A549 (cell line): Measurements from ENCODE around the gene PXYLP1. TPM values are rescaled to one million over a fixed set of nuclear protein-coding genes. Genes with fewer than 3 reads are reported as not detected.

Source experiments
- ATAC-seq, 2 experiments: fragments of 200-7000 bp in 1 of 2; fragments of >200 bp in 1 of 2; cut with Nextera tagmentation in 1 of 2; cut with Tn5 transposase in 1 of 2; 3 replicates each; pipeline versions ENCODE4 v1.8.0 to v1.9.1; 2018 to 2020; ENCODE audit warnings: mild to moderate bottlenecking in 1 of 2, moderate library complexity in 1 of 2
- CTCF ChIA-PET: fragments of 300-600 bp; sonication (Branson Sonifier 250); formaldehyde crosslinking; extraction: SDS; loops from one replicate; lab custom pipeline; 2021; ENCODE audit warnings: antibody characterized with exemption, inconsistent platforms; lab: Yijun Ruan, JAX
- POLR2A ChIA-PET: fragments of 350-600 bp; formaldehyde crosslinking; extraction: SDS; loops from one replicate; lab custom pipeline; 2021; ENCODE audit warnings: antibody characterized with exemption, inconsistent platforms; lab: Yijun Ruan, JAX
- DNase-seq, 2 experiments: peaks; one replicate each; pipeline versions ENCODE4 v3.0.0 to v3.0.0-alpha.2; 2011 to 2016; ENCODE audit warnings: low read depth in 1 of 2, low spot score in 1 of 2
- FAIRE-seq: peaks from 2 replicates; lab custom pipeline; 2011; peaks lifted over from hg19 to GRCh38; lab: Jason Lieb, UNC
- H3K27ac ChIP-seq, 2 experiments: fragments of >200 bp; sonication (Bioruptor Twin); formaldehyde crosslinking; 3 replicates each; pipeline ENCODE4 v1.5.1; 2016 to 2017
- H3K4me1 ChIP-seq: fragments of >200 bp; sonication (Bioruptor Twin); formaldehyde crosslinking; 3 replicates; pipeline ENCODE4 v1.6.1; 2016
- H3K4me2 ChIP-seq: fragments of >200 bp; sonication (Bioruptor Twin); formaldehyde crosslinking; 3 replicates; pipeline ENCODE4 v1.6.1; 2016
- H3K4me3 ChIP-seq: fragments of >200 bp; sonication (Bioruptor Twin); formaldehyde crosslinking; 3 replicates; pipeline ENCODE4 v1.5.1; 2016
- H3K9me3 ChIP-seq: fragments of >200 bp; sonication (Bioruptor Twin); formaldehyde crosslinking; 3 replicates; pipeline ENCODE4 v1.6.1; 2016
- CBX8 ChIP-seq: fragments of 200-600 bp; sonication (generic); IDR thresholded peaks from 2 replicates; pipeline ENCODE4 v1.6.1; 2016
- CHD2 ChIP-seq: fragments of 150-350 bp; IDR thresholded peaks from 2 replicates; pipeline ENCODE4 v1.6.1; 2014; ENCODE audit warnings: low read length; ENCODE audit not compliant: partially characterized antibody
- CTCF ChIP-seq: fragments of >200 bp; sonication (Bioruptor Twin); formaldehyde crosslinking; IDR thresholded peaks from 3 replicates; pipeline ENCODE4 v1.5.1; 2016
- FOSB ChIP-seq: fragments of 250-450 bp; sonication (Bioruptor Pico); IDR thresholded peaks from 2 replicates; pipeline ENCODE4 v1.5.0; 2020; ENCODE audit warnings: mild to moderate bottlenecking, moderate library complexity
- FOSL2 ChIP-seq, 2 experiments: fragments of 450-650 bp in 1 of 2; fragments of >200 bp in 1 of 2; sonication (Bioruptor Twin) in 1 of 2; formaldehyde crosslinking; IDR thresholded peaks; 2 replicates each; pipeline versions ENCODE4 v1.5.0 to v1.6.1; 2016 to 2020; ENCODE audit warnings: mild to moderate bottlenecking in 1 of 2, moderate library complexity in 1 of 2
- FOXS1 ChIP-seq: fragments of 250-450 bp; sonication (Bioruptor Pico); IDR thresholded peaks from 2 replicates; pipeline ENCODE4 v1.5.0; 2020; ENCODE audit warnings: mild to moderate bottlenecking, moderate library complexity
- GATA3 ChIP-seq: IDR thresholded peaks from 2 replicates; pipeline ENCODE4 v1.6.1; 2012; ENCODE audit warnings: borderline replicate concordance
- HEYL ChIP-seq: fragments of 250-450 bp; sonication (Bioruptor Pico); IDR thresholded peaks from 2 replicates; pipeline ENCODE4 v1.8.0; 2021; ENCODE audit warnings: mild to moderate bottlenecking, moderate library complexity
- HMGXB4 ChIP-seq: fragments of 250-450 bp; sonication (Bioruptor Pico); IDR thresholded peaks from 2 replicates; pipeline ENCODE4 v1.5.0; 2021; ENCODE audit warnings: mild to moderate bottlenecking, moderate library complexity, borderline replicate concordance
- HOXB13 ChIP-seq: fragments of 250-450 bp; sonication (Bioruptor Pico); IDR thresholded peaks from 2 replicates; pipeline ENCODE4 v1.5.0; 2020; ENCODE audit warnings: low read depth, mild to moderate bottlenecking, moderate library complexity
- HOXB5 ChIP-seq: fragments of 250-450 bp; sonication (Bioruptor Pico); IDR thresholded peaks from 2 replicates; pipeline ENCODE4 v1.5.0; 2020; ENCODE audit warnings: mild to moderate bottlenecking, moderate library complexity
- JUN ChIP-seq, 2 experiments: fragments of >200 bp; sonication (Bioruptor Twin); formaldehyde crosslinking; IDR thresholded peaks; 2 replicates in 1 of 2; 3 replicates in 1 of 2; pipeline ENCODE4 v1.6.1; 2016 to 2017
- KDM1A ChIP-seq: fragments of 200-600 bp; sonication (generic); IDR thresholded peaks from 2 replicates; pipeline ENCODE4 v1.6.1; 2016; ENCODE audit warnings: low read depth, mild to moderate bottlenecking
- MAZ ChIP-seq: fragments of 150-350 bp; IDR thresholded peaks from 2 replicates; pipeline ENCODE4 v1.6.1; 2014; ENCODE audit warnings: antibody characterized with exemption, low read depth, low read length, borderline replicate concordance
- PHF8 ChIP-seq: fragments of 200-600 bp; sonication (generic); IDR thresholded peaks from 2 replicates; pipeline ENCODE4 v1.6.1; 2016; ENCODE audit warnings: low read depth, mild to moderate bottlenecking, antibody characterized with exemption, moderate library complexity, borderline replicate concordance
- RAD21 ChIP-seq, 2 experiments: fragments of >200 bp in 1 of 2; sonication (Bioruptor Twin) in 1 of 2; formaldehyde crosslinking in 1 of 2; IDR thresholded peaks in 1 of 2; conservative IDR thresholded peaks in 1 of 2; 2 replicates in 1 of 2; 3 replicates in 1 of 2; pipeline ENCODE4 v1.6.1; 2012 to 2018; ENCODE audit warnings: inconsistent platforms in 1 of 2
- RARB ChIP-seq: fragments of 250-450 bp; sonication (Bioruptor Pico); IDR thresholded peaks from 2 replicates; pipeline ENCODE4 v1.8.0; 2021; ENCODE audit warnings: mild to moderate bottlenecking, moderate library complexity
- RCOR1 ChIP-seq: fragments of 150-350 bp; IDR thresholded peaks from 2 replicates; pipeline ENCODE4 v1.6.1; 2014; ENCODE audit warnings: antibody characterized with exemption, low read length, low read depth
- RFX5 ChIP-seq: fragments of 450-650 bp; IDR thresholded peaks from 2 replicates; pipeline ENCODE4 v1.7.1; 2014; ENCODE audit warnings: antibody characterized with exemption, mild to moderate bottlenecking, moderate library complexity
- SMC3 ChIP-seq: fragments of >200 bp; sonication (Bioruptor Twin); formaldehyde crosslinking; IDR thresholded peaks from 3 replicates; pipeline ENCODE4 v1.6.1; 2018; ENCODE audit warnings: inconsistent platforms
- TP53 ChIP-seq: fragments of 250-450 bp; sonication (Bioruptor Pico); IDR thresholded peaks from 2 replicates; pipeline ENCODE4 v1.5.0; 2021; ENCODE audit warnings: mild to moderate bottlenecking, moderate library complexity
- USF2 ChIP-seq: fragments of 450-650 bp; IDR thresholded peaks from 2 replicates; pipeline ENCODE4 v1.6.1; 2014; ENCODE audit warnings: antibody characterized with exemption
- ZC3H11A ChIP-seq: fragments of 450-650 bp; IDR thresholded peaks from 2 replicates; pipeline ENCODE4 v1.6.1; 2014; ENCODE audit warnings: antibody characterized with exemption, mild to moderate bottlenecking
- ZFP36 ChIP-seq: fragments of 450-650 bp; IDR thresholded peaks from 2 replicates; pipeline ENCODE4 v1.6.1; 2014; ENCODE audit warnings: borderline replicate concordance; ENCODE audit not compliant: partially characterized antibody
- ZNF302 ChIP-seq: fragments of 250-450 bp; sonication (Bioruptor Pico); IDR thresholded peaks from 2 replicates; pipeline ENCODE4 v1.9.0; 2021; ENCODE audit warnings: inconsistent platforms, mild to moderate bottlenecking, moderate library complexity
- WGBS: methylation state at CpG from one replicate; pipeline ENCODE4 v1.1.6; 2017; ENCODE audit errors: missing lambda C conversion rate; 5-methylcytosine and 5-hydroxymethylcytosine counted together
- polyA plus RNA-seq, 4 experiments: library from polyadenylated mRNA; depleted of rRNA in 3 of 4; stranded (reverse); fragments of >200 nt; fragmentation: RNase III in 1 of 4; extraction: RNeasy Plus Mini Kit Qiagen cat#74134 plus additional on column Dnase treatment in 1 of 4; gene quantifications; 2 replicates in 3 of 4; 3 replicates in 1 of 4; pipeline ENCODE4 v1.2.3, GENCODE V29; 2011 to 2017

PXYLP1 gene
- polyA plus RNA-seq, 2 of the 4 experiments (the other 2 are of a cell fraction) = 8.0 to 11.7 TPM

GRCh38 chr3:141212555-141212954 lies 19.1 kb upstream of the PXYLP1 start:
- ChIA-PET POLR2A (no interaction called here), CTCF (interaction anchor here (0.8 kb wide), 1 partner anchor 20 kb away, joined by 3 read pairs; no protein-coding TSS in a partner anchor)
- no peaks in the 10 kb centered on the region; the same call in 2 of the 3 replicates for H3K4me1 ChIP-seq
- TF ChIP-seq HOXB13 (CRISPR knock-in tag) (no peak), CHD2 (no peak), PHF8 (no peak), FOSL2 (IDR thresholded peaks at IDR 0.05) (no peak), FOSL2 (CRISPR knock-in tag; IDR thresholded peaks at IDR 0.05) (no peak), ZC3H11A (no peak), HOXB5 (CRISPR knock-in tag) (no peak), HEYL (CRISPR knock-in tag) (no peak), ZFP36 (no peak), RAD21 (conservative IDR thresholded peaks at IDR 0.05 in 1 of 2, IDR thresholded peaks at IDR 0.05 in 1 of 2) (no peak), JUN (IDR thresholded peaks at IDR 0.05) (no peak), TP53 (no peak), RCOR1 (no peak), RARB (CRISPR knock-in tag) (no peak), SMC3 (no peak), RFX5 (no peak), CBX8 (no peak), GATA3 (no peak), HMGXB4 (CRISPR knock-in tag) (no peak), FOSB (CRISPR knock-in tag) (no peak)
- no peak overlapping the region for H3K27ac ChIP-seq
- no peak overlapping the region for H3K4me3 ChIP-seq
- no peak overlapping the region for H3K4me2 ChIP-seq
- ATAC-seq (no peak), FAIRE-seq (no peak), DNase-seq (no peak)
- no peaks in the 10 kb centered on the region for H3K9me3 ChIP-seq

- no peaks in the 10 kb centered on the region; the same call in 2 of the 3 replicates for H3K4me1 ChIP-seq
- no peak overlapping the region for H3K4me2 ChIP-seq
- 10% methylated on average over 2 of the region's 2 CpGs for WGBS
- H3K9me3 ChIP-seq = peaks cover 6% of the 10 kb centered on the region; the same call in 1 of the 3 replicates
- ATAC-seq = no peak
- CTCF ChIA-PET = interaction anchor here (0.7 to 1.9 kb wide), 2 partner anchors 14 to 1101 kb away, joined by 3 to 7 read pairs; partner anchors contain the start of gene PXYLP1
- no peak for FAIRE-seq
- H3K4me3 ChIP-seq = no peak overlapping the region
- DNase-seq = no peak
- H3K27ac ChIP-seq = no peak overlapping the region
- POLR2A ChIA-PET = no interaction called here
- TF ChIP-seq CTCF = no peak
- no peak for TF ChIP-seq FOSL2 (IDR thresholded peaks at IDR 0.05)
- TF ChIP-seq FOSL2 (CRISPR knock-in tag; IDR thresholded peaks at IDR 0.05) = peak; percentile 20; the same call in 1 of the 2 replicates
These were observed 14.7 kb upstream of the PXYLP1 start for GRCh38 chr3:141216975-141217374.

- Histone ChIP-seq H3K27ac (no peak overlapping the region), H3K9me3 (peaks cover 8% of the 10 kb centered on the region; the same call in 2 of the 3 replicates), H3K4me2 (no peak overlapping the region), H3K4me3 (no peak overlapping the region), H3K4me1 (no peaks in the 10 kb centered on the region; the same call in 2 of the 3 replicates)
- WGBS = 34% methylated on average over 2 of the region's 2 CpGs
- ATAC-seq = no peak
- POLR2A ChIA-PET = no interaction called here
- FAIRE-seq = no peak
- no peak for DNase-seq
- TF ChIP-seq CHD2 (no peak), FOXS1 (CRISPR knock-in tag) (no peak), MAZ (no peak), FOSL2 (IDR thresholded peaks at IDR 0.05) (no peak), FOSL2 (CRISPR knock-in tag; IDR thresholded peaks at IDR 0.05) (no peak), ZNF302 (CRISPR knock-in tag) (no peak), KDM1A (no peak), USF2 (no peak)
- CTCF ChIA-PET = interaction anchor here (0.7 to 1.9 kb wide), 2 partner anchors 14 to 1100 kb away, joined by 3 to 7 read pairs; partner anchors contain the start of gene PXYLP1
These were observed 14.2 kb upstream of the PXYLP1 start for GRCh38 chr3:141217389-141217788.
